Right lobe of liver (tissue), 6 donors: ENCODE measurements around the gene TLE3. TPM values are rescaled to one million over a fixed set of nuclear protein-coding genes. Genes with fewer than 3 reads are reported as not detected.

ENCODE experiments used
- ATAC-seq, 4 donors: fragments of 200-7000 bp; cut with Tn5 transposase; one replicate each; pipeline ENCODE4 v1.9.1; 2020; ENCODE audit warnings: mild to moderate bottlenecking in 4 of 4, moderate library complexity in 4 of 4
- DNase-seq, 3 donors: peaks; one replicate each; pipeline ENCODE4 v3.0.0-alpha.2; 2020
- H3K27ac ChIP-seq, 3 donors: fragments of 200-600 bp; one replicate each; pipeline ENCODE4 v1.8.0; 2022
- H3K27me3 ChIP-seq, 2 donors: fragments of 200-600 bp; one replicate each; pipeline ENCODE4 v1.8.0; 2022
- H3K36me3 ChIP-seq, 4 donors: fragments of 200-600 bp; sonication (generic) in 1 of 4; one replicate each; pipeline versions ENCODE4 v1.5.1 to v1.8.0; 2017 to 2022; ENCODE audit warnings: control low read depth in 1 of 4
- H3K4me1 ChIP-seq, 4 donors: fragments of 200-600 bp; sonication (generic) in 1 of 4; one replicate each; pipeline versions ENCODE4 v1.5.1 to v1.8.0; 2017 to 2022; ENCODE audit warnings: control low read depth in 1 of 4
- H3K4me3 ChIP-seq, 3 donors: fragments of 200-600 bp; one replicate each; pipeline ENCODE4 v1.8.0; 2022
- H3K9me3 ChIP-seq, 4 donors: fragments of 200-600 bp; sonication (generic) in 1 of 4; one replicate each; pipeline versions ENCODE4 v1.5.1 to v1.8.0; 2017 to 2022; ENCODE audit warnings: control low read depth in 1 of 4
- POLR2A ChIP-seq: fragments of 450-650 bp; IDR thresholded peaks from one replicate; pipeline ENCODE4 v1.6.1; 2017; ENCODE audit warnings: antibody characterized with exemption, mild to moderate bottlenecking
- WGBS: methylation state at CpG from one replicate; pipeline ENCODE4 v1.1.6; 2018; ENCODE audit warnings: low coverage, low lambda C conversion rate; ENCODE audit not compliant: insufficient coverage; ENCODE audit errors: missing lambda C conversion rate; 5-methylcytosine and 5-hydroxymethylcytosine counted together
- intact Hi-C, 2 donors: fragments of 100-400 bp; cut with DNase I; formaldehyde crosslinking; loops; one replicate each; pipeline versions ENCODE4 v1.11.2 to v1.14.1; 2022
- total RNA-seq, 6 experiments: library from RNA; depleted of rRNA in 2 of 6; stranded (reverse); fragments of >200 nt in 2 of 6; fragmentation: NEBNext Ultra II Directional in 3 of 6; extraction: Animal tissue kit (Norgen Biotek cat#: 25700) in 3 of 6; gene quantifications; one replicate each; pipeline versions ENCODE4 v1.1.0 to v1.2.4, GENCODE V29; 2016 to 2023
- TF ChIP-seq, protein P1 (sequence below), 4 donors: fragments of 200-600 bp in 3 of 4; fragments of 450-650 bp in 1 of 4; IDR thresholded peaks; one replicate each; pipeline versions ENCODE4 v1.5.1 to v1.8.0; 2016 to 2022; ENCODE audit warnings: antibody characterized with exemption in 4 of 4, mild to moderate bottlenecking in 2 of 4
- donor health status: DM: no; HTN: yes; CAD: no.
- donor health status: DM: no; HTN: no; CAD: no.
- donor health status: DM: no; HTN: no; CAD: no.
- donor health status: DM: no; HTN: yes; CAD: no.
- donor health status: DM: no; HTN: yes; CAD: no.

TLE3 gene
- total RNA-seq, 6 experiments from 2014 or later, result 8.9 to 38.2 (median 21.2) TPM

DNA sequence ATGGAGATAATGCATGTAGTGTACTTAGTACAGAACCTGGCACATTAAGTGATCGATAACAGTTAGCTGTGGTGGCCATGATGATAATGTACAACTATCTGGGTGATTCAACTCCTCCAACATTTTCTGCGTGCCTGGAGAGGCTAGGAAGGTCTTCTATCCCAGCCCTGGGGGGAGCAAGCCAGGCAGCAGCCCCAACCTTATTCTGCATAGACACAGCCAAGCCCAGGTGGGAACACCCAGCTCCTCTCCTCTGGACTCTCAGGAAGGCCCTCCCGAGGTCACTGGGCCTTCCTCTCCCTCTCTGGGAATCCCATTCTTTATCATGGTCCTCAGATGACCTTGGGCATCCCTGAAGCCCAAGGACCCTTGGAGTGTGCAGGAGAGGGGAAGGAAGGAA, 5.1 kb upstream of the TLE3 start:
- WGBS, result 90% methylated on average over 2 of the region's 3 CpGs
- DNase-seq, result no peak
- Histone ChIP-seq H3K36me3 (no peaks in the 10 kb centered on the region), H3K9me3 (no peaks in the 10 kb centered on the region), H3K27ac (peak overlapping the region in 1 of 3 donors; percentile 88), H3K4me1 (peaks cover 0 to 50% (median 23%) of the 10 kb centered on the region in 4 donors), H3K27me3 (no peaks in the 10 kb centered on the region), H3K4me3 (no peak overlapping the region)
- intact Hi-C loops, result no loop called here
- no peak for TF ChIP-seq POLR2A
- TF ChIP-seq, protein P1, sequence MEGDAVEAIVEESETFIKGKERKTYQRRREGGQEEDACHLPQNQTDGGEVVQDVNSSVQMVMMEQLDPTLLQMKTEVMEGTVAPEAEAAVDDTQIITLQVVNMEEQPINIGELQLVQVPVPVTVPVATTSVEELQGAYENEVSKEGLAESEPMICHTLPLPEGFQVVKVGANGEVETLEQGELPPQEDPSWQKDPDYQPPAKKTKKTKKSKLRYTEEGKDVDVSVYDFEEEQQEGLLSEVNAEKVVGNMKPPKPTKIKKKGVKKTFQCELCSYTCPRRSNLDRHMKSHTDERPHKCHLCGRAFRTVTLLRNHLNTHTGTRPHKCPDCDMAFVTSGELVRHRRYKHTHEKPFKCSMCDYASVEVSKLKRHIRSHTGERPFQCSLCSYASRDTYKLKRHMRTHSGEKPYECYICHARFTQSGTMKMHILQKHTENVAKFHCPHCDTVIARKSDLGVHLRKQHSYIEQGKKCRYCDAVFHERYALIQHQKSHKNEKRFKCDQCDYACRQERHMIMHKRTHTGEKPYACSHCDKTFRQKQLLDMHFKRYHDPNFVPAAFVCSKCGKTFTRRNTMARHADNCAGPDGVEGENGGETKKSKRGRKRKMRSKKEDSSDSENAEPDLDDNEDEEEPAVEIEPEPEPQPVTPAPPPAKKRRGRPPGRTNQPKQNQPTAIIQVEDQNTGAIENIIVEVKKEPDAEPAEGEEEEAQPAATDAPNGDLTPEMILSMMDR (IDR thresholded peaks at IDR 0.05), result no peak
- ATAC-seq, result no peak

DNA sequence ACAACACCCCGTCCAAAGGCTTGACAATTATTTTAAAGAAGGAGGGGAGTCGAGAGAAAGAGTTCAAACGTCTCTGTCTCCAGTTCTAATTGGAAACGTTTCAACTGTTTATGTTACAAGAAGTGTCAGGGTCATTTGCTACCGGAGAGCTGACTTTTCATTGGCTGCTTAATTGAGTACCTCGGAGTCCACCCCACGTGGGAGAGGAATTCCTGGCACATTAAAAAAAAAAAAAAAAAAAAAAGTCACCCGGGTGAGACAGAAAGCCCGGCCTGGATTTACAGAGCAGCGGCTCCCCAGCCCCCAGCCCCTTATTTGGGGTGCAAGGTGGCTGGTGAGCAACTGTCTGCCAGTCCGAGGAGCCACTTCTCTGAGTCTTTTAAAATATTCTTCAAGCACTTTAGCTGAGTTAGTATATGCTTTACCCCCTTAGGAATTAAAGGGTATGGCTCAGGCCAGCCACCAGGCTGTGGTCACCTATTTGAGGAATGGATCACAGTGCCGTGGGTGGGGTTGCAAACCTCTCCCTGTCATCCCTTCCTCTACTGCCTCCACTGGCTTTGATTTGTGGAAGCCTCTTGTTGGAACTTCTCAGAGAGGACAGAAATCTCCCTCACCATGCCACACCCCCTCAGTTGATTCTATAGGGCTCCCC, 3.9 kb upstream of the TLE3 start:
- Histone ChIP-seq H3K9me3 (no peaks in the 10 kb centered on the region), H3K27me3 (no peaks in the 10 kb centered on the region), H3K36me3 (no peaks in the 10 kb centered on the region), H3K4me3 (no peak overlapping the region), H3K27ac (peak overlapping the region; percentile 73 to 93 (median 85)), H3K4me1 (peaks cover 0 to 50% (median 23%) of the 10 kb centered on the region in 4 donors)
- TF ChIP-seq, protein P1 (IDR thresholded peaks at IDR 0.05), result no peak
- no peak for TF ChIP-seq POLR2A
- peak; percentile 0 to 23 (median 6) for ATAC-seq
- intact Hi-C loops, result no loop called here
- DNase-seq, result peak in 2 of 3 donors; percentile 47 to 78
- WGBS, result 1% methylated on average over 10 of the region's 12 CpGs

DNA sequence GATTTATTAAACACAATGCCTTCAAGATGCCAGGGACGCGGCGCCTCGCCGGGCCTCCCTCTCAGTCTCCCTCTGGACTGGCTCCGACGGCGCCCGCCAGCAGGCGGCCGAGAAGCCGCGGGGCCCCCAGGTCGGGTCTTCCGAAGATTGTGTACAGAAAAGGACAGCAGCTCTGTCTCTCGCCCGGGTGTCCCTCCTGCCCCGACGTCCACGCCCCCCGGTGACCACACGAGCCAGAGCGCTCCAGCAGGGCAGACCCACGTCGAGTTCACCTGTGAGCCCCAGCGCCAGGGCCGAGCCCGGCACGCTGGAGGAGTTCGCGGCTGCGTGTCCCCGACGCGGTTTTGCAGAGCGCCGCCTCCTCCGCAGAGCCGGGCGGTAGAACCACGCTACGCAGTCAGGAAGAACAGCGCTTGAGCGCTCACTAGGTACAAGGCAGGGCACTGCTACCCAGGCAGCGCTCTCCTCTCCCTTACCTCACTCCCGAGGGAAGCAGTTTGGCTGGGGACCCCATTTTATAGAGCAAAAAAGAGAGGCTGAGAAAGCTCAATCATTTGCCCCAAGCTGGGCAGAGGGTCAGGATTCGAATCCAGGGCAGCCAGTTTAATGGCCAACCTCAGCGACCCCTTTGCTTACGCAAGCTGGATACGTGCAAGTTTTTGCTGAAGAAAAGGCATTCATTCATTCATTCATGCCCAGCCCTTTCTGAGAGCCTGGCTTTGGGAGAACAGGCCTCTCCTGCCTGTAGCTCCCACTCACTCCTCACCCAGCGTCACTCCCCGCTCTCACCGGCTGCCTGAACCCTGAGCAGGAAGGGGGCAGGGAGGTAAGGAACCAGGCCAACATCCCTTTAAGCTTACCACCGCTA, 3.0 kb upstream of the TLE3 start:
- peak; percentile 8 to 28 (median 15) for ATAC-seq
- WGBS, result 4% methylated on average over 18 of the region's 54 CpGs

DNA sequence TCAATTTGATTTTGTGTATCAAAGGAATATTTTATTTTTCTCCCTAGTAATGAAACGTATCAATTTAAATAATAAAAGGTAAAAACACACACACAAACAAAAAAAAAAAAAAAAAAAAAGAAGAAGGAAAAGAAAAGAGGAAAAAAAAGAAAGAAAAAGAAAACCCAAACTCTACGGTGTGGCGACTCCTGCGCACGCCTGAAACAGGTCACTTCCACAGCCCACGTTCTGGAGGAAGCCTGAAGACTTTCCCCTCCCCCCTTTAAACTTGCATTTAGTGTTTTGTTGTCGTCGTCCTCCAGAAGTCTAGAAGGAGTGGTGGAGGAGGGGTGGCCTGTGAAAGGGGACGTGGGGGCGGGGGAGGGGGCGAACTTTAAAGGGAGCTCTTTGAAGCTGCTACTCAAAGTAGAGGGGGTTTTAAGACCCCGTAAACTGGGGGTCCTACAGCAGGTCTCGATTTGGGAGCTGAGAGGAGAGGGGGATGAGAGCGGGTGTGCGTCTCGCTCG, 2.3 kb upstream of the TLE3 start:
- intact Hi-C loops, result no loop called here
- no peaks in the 10 kb centered on the region for H3K36me3 ChIP-seq
- H3K4me3 ChIP-seq, result peak overlapping the region; percentile 14 to 46 (median 39)
- DNase-seq, result no peak
- TF ChIP-seq, protein P1 (IDR thresholded peaks at IDR 0.05), result no peak
- no peak for TF ChIP-seq POLR2A
- WGBS, result 0% methylated on average over 15 of the region's 17 CpGs
- peaks cover 0 to 55% (median 26%) of the 10 kb centered on the region in 4 donors for H3K4me1 ChIP-seq
- H3K27ac ChIP-seq, result peak overlapping the region; percentile 73 to 93 (median 85)
- H3K9me3 ChIP-seq, result no peaks in the 10 kb centered on the region
- no peak for ATAC-seq
- no peaks in the 10 kb centered on the region for H3K27me3 ChIP-seq

More for the DNA sequence above, 3.0 kb upstream of the TLE3 start:
- peak; percentile 70 to 83 (median 71) for DNase-seq
- no peaks in the 10 kb centered on the region for H3K27me3 ChIP-seq
- TF ChIP-seq POLR2A, result no peak
- TF ChIP-seq, protein P1 (IDR thresholded peaks at IDR 0.05), result peak in 3 of 4 donors; percentile 11 to 22 (median 16)
- H3K27ac ChIP-seq, result peak overlapping the region; percentile 73 to 93 (median 85)
- intact Hi-C loops, result no loop called here
- H3K4me1 ChIP-seq, result peaks cover 0 to 50% (median 24%) of the 10 kb centered on the region in 4 donors
- H3K36me3 ChIP-seq, result no peaks in the 10 kb centered on the region
- peak overlapping the region; percentile 14 to 46 (median 39) for H3K4me3 ChIP-seq
- H3K9me3 ChIP-seq, result no peaks in the 10 kb centered on the region
